HepG2 (cell line): Measurements from ENCODE around the gene LGI4. TPM values are rescaled to one million over a fixed set of nuclear protein-coding genes. Genes with fewer than 3 reads are reported as not detected.

Source experiments
- ATAC-seq: fragments of 200-7000 bp; cut with Tn5 transposase; 3 replicates; pipeline ENCODE4 v1.9.1; 2020; ENCODE audit warnings: mild to moderate bottlenecking, moderate library complexity
- BruUV-seq: library from RNA; stranded (reverse); fragments of 400-500 nt; replicated peaks from 2 replicates; lab custom pipeline; 2021; lab: Mats Ljungman, UMichigan
- CTCF ChIA-PET: fragments of 300-600 bp; formaldehyde crosslinking; extraction: SDS; loops from one replicate; lab custom pipeline; 2021; ENCODE audit warnings: low total read pairs, inconsistent platforms, low intra/inter-chr PET ratio; lab: Yijun Ruan, JAX
- POLR2A ChIA-PET: fragments of 350-600 bp; sonication (Branson Sonifier 250); formaldehyde crosslinking; loops from one replicate; lab custom pipeline; 2020; ENCODE audit warnings: antibody characterized with exemption, inconsistent platforms; lab: Yijun Ruan, JAX
- DNase-seq: peaks from one replicate; pipeline ENCODE4 v3.0.0-alpha.2; 2015; ENCODE audit warnings: low spot score
- FAIRE-seq: peaks from 3 replicates; lab custom pipeline; 2011; peaks lifted over from hg19 to GRCh38; lab: Jason Lieb, UNC
- H2AFZ ChIP-seq: one replicate; pipeline ENCODE4 v1.6.1; 2011; ENCODE audit warnings: low read length, inconsistent platforms
- H3K27ac ChIP-seq: fragments of 300-600 bp; 3 replicates; pipeline ENCODE4 v1.8.0; 2011; ENCODE audit warnings: mixed run types, mild to moderate bottlenecking, mixed read lengths, low read length, inconsistent platforms; ENCODE audit not compliant: insufficient read depth; ENCODE audit errors: extremely low read length
- H3K27me3 ChIP-seq, 2 experiments: fragments of 200-600 bp in 1 of 2; 2 replicates in 1 of 2; 3 replicates in 1 of 2; pipeline versions ENCODE4 v1.6.0 to v1.8.0; 2011; ENCODE audit warnings: low read length in 2 of 2, mild to moderate bottlenecking in 2 of 2, moderate library complexity in 2 of 2, inconsistent platforms in 1 of 2; ENCODE audit not compliant: insufficient read depth in 2 of 2, control insufficient read depth in 1 of 2
- H3K36me3 ChIP-seq, 2 experiments: fragments of 200-600 bp in 1 of 2; replicated peaks in 1 of 2; 2 replicates in 1 of 2; 3 replicates in 1 of 2; pipeline versions ENCODE4 v1.5.1 to v1.8.0; 2011; ENCODE audit warnings: low read length in 2 of 2, inconsistent platforms in 1 of 2; ENCODE audit not compliant: insufficient read depth in 2 of 2, control insufficient read depth in 1 of 2
- H3K4me1 ChIP-seq: 2 replicates; pipeline ENCODE4 v1.5.1; 2012; ENCODE audit warnings: low read length, inconsistent platforms; ENCODE audit not compliant: insufficient read depth
- H3K4me2 ChIP-seq: 2 replicates; pipeline ENCODE4 v1.6.0; 2011; ENCODE audit warnings: low read depth, low read length, inconsistent platforms
- H3K4me3 ChIP-seq, 3 experiments: fragments of 200-600 bp in 1 of 3; sonication (generic), shearing (Covaris generic) in 1 of 3; replicated peaks in 1 of 3; 2 replicates each; pipeline ENCODE4 v1.5.1; 2011 to 2016; ENCODE audit warnings: low read length in 3 of 3, inconsistent platforms in 2 of 3, low read depth in 2 of 3, mild to moderate bottlenecking in 2 of 3, control low read depth in 1 of 3, mixed read lengths in 1 of 3; ENCODE audit not compliant: insufficient read depth in 1 of 3
- H3K79me2 ChIP-seq: one replicate; pipeline ENCODE4 v1.6.1; 2011; ENCODE audit warnings: low read length, inconsistent platforms; ENCODE audit not compliant: insufficient read depth
- H3K9ac ChIP-seq: 2 replicates; pipeline ENCODE4 v1.6.0; 2011; ENCODE audit warnings: mild to moderate bottlenecking, low read depth, low read length, inconsistent platforms; ENCODE audit not compliant: insufficient read depth
- H3K9me3 ChIP-seq: 2 replicates; pipeline ENCODE4 v1.5.1; 2012; ENCODE audit warnings: mild to moderate bottlenecking, low read length
- H4K20me1 ChIP-seq: 2 replicates; pipeline ENCODE4 v1.6.0; 2011; ENCODE audit warnings: inconsistent platforms, mild to moderate bottlenecking, low read length, moderate library complexity; ENCODE audit not compliant: insufficient read depth
- BCL6 ChIP-seq: IDR thresholded peaks from 2 replicates; pipeline ENCODE4 v1.6.1; 2016; ENCODE audit warnings: missing genetic modification reagents, missing compliant biosample characterization
- HNF4G ChIP-seq, 2 experiments: sonication (generic) in 1 of 2; formaldehyde crosslinking in 1 of 2; IDR thresholded peaks; 2 replicates each; pipeline versions ENCODE4 v1.4.0 to v1.6.1; 2011 to 2020; ENCODE audit warnings: borderline replicate concordance in 2 of 2, low read depth in 2 of 2, mild to moderate bottlenecking in 2 of 2, low read length in 1 of 2, missing genetic modification reagents in 1 of 2, moderate library complexity in 1 of 2
- TBX3 ChIP-seq: fragments of 450-650 bp; IDR thresholded peaks from 2 replicates; pipeline ENCODE4 v1.6.1; 2017; ENCODE audit warnings: antibody characterized with exemption, mild to moderate bottlenecking, inconsistent platforms, borderline replicate concordance
- TEAD3 ChIP-seq: optimal IDR thresholded peaks from 2 replicates; pipeline ENCODE3; 2016; ENCODE audit warnings: borderline replicate concordance
- ZFP37 ChIP-seq: sonication (generic); formaldehyde crosslinking; IDR thresholded peaks from 2 replicates; pipeline ENCODE4 v1.4.0; 2020; ENCODE audit warnings: missing genetic modification reagents, borderline replicate concordance
- ZNF570 ChIP-seq: sonication (generic); formaldehyde crosslinking; IDR thresholded peaks from 2 replicates; pipeline ENCODE4 v1.4.0; 2020; ENCODE audit warnings: mild to moderate bottlenecking, missing genetic modification reagents, borderline replicate concordance
- WGBS: methylation state at CpG from one replicate; pipeline ENCODE4 v1.1.6; 2017; ENCODE audit warnings: low lambda C conversion rate; 5-methylcytosine and 5-hydroxymethylcytosine counted together
- in situ Hi-C: cut with HindIII; loops from 2 replicates; pipeline ENCODE4 v1.10.0; 2017; ENCODE audit warnings: low pct_unique_long_range_greater_than_20kb; ENCODE audit not compliant: extremely low pct_ligation_motif_present
- intact Hi-C: fragments of 100-400 bp; cut with micrococcal nuclease; formaldehyde crosslinking; loops from one replicate; pipeline ENCODE4 v1.10.0; 2022; ENCODE audit not compliant: unreplicated experiment
- polyA plus RNA-seq, 8 experiments: library from polyadenylated mRNA; depleted of rRNA in 3 of 8; stranded (reverse) in 7 of 8; unstranded in 1 of 8; fragments of >200 nt; fragmentation: Illumina TruSeq in 4 of 8; extraction: Trizol in 4 of 8; gene quantifications; 2 replicates each; pipeline versions ENCODE4 v1.2.1 to v1.2.3, GENCODE V29; 2011 to 2016; ENCODE audit warnings: low read depth in 4 of 8, missing spikeins in 1 of 8, mixed read lengths in 1 of 8; ENCODE audit not compliant: insufficient read depth in 1 of 8
- total RNA-seq, 5 experiments: library from RNA; depleted of rRNA; stranded (reverse); fragments of >200 nt; fragmentation: Illumina TruSeq; extraction: Trizol; gene quantifications; 2 replicates each; pipeline ENCODE4 v1.2.3, GENCODE V29; 2016; ENCODE audit warnings: low read depth in 1 of 5
- TF ChIP-seq, protein P1 (sequence below): sonication (generic); formaldehyde crosslinking; IDR thresholded peaks from 2 replicates; pipeline ENCODE4 v1.8.0; 2022; ENCODE audit warnings: mild to moderate bottlenecking, missing genetic modification reagents, borderline replicate concordance
- TF ChIP-seq, protein P2 (sequence below), 2 experiments: sonication (generic) in 1 of 2; formaldehyde crosslinking in 1 of 2; IDR thresholded peaks; 2 replicates each; pipeline versions ENCODE4 v1.5.1 to v1.6.1; 2011 to 2020; ENCODE audit warnings: borderline replicate concordance in 1 of 2, low read depth in 1 of 2, low read length in 1 of 2, mild to moderate bottlenecking in 1 of 2, missing genetic modification reagents in 1 of 2, moderate library complexity in 1 of 2
- TF ChIP-seq, protein P3 (sequence below): sonication (generic); formaldehyde crosslinking; IDR thresholded peaks from 2 replicates; pipeline ENCODE4 v1.5.0; 2020; ENCODE audit warnings: missing genetic modification reagents, mild to moderate bottlenecking, borderline replicate concordance
- TF ChIP-seq, protein P4 (sequence below): sonication (generic); formaldehyde crosslinking; IDR thresholded peaks from 2 replicates; pipeline ENCODE4 v1.5.1; 2020; ENCODE audit warnings: mild to moderate bottlenecking, missing genetic modification reagents, moderate library complexity

The LGI4 gene
- total and polyA plus RNA-seq, 2 of the 13 experiments (the other 11 are each of a cell fraction or from before 2014, with no cell fraction given), result 2.8 TPM; not detected in 1

DNA sequence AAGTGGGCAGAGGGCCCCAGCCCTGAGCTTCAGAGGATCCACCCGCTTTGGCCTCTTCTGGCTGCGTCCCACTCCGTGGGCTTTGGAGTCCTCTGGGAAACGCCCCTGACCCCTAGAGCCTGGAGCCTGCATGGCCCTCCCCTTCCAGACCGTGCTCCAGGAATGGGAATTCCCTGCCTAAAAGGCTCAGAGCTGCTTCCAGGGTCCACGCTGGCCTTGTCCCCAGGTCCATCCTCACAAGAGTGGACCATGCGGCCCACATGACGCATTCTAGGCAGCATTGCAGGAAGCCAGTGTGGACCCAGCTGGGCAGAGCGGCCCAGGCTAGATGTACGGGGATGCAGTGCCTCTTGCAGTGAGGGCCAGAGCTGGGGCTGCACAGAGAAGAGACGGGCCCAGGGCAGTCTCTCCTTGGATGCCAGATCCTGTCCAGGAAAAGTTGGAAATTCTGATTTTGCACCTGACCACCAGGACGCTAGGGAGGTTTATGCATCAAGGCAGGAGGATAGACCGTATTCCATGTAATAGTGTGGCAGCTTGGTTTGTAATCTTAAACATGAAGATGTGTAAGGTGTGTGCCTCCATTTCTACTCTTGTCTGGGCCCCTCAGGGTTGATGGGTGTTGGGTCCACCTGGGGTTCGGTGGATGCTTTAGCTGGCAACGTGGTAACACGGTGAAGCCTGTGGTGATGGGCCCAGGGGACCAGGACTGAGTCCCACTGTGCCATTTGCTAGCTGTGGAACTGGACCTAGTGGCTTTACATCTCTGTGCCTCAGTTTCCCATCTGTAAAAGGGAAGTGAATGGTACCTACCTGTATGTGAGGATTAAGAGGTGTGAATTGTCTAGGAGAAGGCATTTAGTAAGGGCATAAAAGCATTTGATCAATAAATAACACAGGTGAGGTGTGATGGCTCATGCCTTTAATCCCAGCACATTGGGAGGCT, 34.0 kb downstream of the LGI4 start:
- Histone ChIP-seq H3K9ac (no peak overlapping the region), H2AFZ (no peak overlapping the region), H3K9me3 (no peaks in the 10 kb centered on the region), H3K79me2 (no peaks in the 10 kb centered on the region), H4K20me1 (no peaks in the 10 kb centered on the region), H3K4me2 (peak overlapping the region; percentile 45; the same call in 1 of the 2 replicates), H3K27me3 (peaks cover 0 to 4% of the 10 kb centered on the region in 2 experiments; a peak in 1 of 5 replicates), H3K36me3 (no peaks in the 10 kb centered on the region), H3K4me1 (peaks cover 41% of the 10 kb centered on the region), H3K4me3 (peak overlapping the region in 1 of 3 experiments; percentile 17; a peak in 1 of 6 replicates), H3K27ac (no peak overlapping the region)
- 21% methylated on average over 9 of the region's 16 CpGs for WGBS
- FAIRE-seq (no peak), DNase-seq (no peak), ATAC-seq (peak; percentile 58)
- CTCF ChIA-PET, result no interaction called here
- intact Hi-C loops, result loop anchor here (2.0 kb wide), 1 partner anchor 58 kb away; no protein-coding TSS in a partner anchor
- BruUV-seq, result no TSS peak
- in situ Hi-C loops, result no loop called here
- POLR2A ChIA-PET, result no interaction called here
- TF ChIP-seq, protein P1, sequence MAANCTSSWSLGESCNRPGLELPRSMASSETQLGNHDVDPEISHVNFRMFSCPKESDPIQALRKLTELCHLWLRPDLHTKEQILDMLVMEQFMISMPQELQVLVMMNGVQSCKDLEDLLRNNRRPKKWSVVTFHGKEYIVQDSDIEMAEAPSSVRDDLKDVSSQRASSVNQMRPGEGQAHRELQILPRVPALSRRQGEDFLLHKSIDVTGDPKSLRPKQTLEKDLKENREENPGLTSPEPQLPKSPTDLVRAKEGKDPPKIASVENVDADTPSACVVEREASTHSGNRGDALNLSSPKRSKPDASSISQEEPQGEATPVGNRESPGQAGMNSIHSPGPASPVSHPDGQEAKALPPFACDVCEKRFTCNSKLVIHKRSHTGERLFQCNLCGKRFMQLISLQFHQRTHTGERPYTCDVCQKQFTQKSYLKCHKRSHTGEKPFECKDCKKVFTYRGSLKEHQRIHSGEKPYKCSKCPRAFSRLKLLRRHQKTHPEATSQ, result no peak
- TF ChIP-seq, protein P2, sequence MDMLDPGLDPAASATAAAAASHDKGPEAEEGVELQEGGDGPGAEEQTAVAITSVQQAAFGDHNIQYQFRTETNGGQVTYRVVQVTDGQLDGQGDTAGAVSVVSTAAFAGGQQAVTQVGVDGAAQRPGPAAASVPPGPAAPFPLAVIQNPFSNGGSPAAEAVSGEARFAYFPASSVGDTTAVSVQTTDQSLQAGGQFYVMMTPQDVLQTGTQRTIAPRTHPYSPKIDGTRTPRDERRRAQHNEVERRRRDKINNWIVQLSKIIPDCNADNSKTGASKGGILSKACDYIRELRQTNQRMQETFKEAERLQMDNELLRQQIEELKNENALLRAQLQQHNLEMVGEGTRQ (IDR thresholded peaks at IDR 0.05; ENCODE audit: low read depth, low read length), result no peak
- TF ChIP-seq, protein P2 (CRISPR knock-in tag; IDR thresholded peaks at IDR 0.05; ENCODE audit: borderline replicate concordance), result peak; percentile 26; the same call in 1 of the 2 replicates
- TF ChIP-seq, protein P3, sequence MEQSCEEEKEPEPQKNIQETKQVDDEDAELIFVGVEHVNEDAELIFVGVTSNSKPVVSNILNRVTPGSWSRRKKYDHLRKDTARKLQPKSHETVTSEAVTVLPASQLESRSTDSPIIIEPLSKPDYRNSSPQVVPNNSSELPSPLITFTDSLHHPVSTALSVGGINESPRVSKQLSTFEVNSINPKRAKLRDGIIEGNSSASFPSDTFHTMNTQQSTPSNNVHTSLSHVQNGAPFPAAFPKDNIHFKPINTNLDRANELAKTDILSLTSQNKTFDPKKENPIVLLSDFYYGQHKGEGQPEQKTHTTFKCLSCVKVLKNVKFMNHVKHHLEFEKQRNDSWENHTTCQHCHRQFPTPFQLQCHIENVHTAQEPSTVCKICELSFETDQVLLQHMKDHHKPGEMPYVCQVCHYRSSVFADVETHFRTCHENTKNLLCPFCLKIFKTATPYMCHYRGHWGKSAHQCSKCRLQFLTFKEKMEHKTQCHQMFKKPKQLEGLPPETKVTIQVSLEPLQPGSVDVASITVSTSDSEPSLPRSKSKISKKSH, result peak; percentile 53; the same call in 1 of the 2 replicates
- TF ChIP-seq HNF4G (IDR thresholded peaks at IDR 0.05; ENCODE audit: borderline replicate concordance, low read depth, low read length) (no peak), HNF4G (CRISPR knock-in tag; IDR thresholded peaks at IDR 0.05; ENCODE audit: borderline replicate concordance, low read depth) (peak; percentile 23; the same call in 1 of the 2 replicates), BCL6 (CRISPR knock-in tag) (peak; percentile 47), TBX3 (no peak), ZNF570 (CRISPR knock-in tag) (no peak), ZFP37 (CRISPR knock-in tag) (0 out of 2 replicates have a peak, but pooled peaks have one; percentile 58), TEAD3 (CRISPR knock-in tag) (peak; percentile 45)
- TF ChIP-seq, protein P4, sequence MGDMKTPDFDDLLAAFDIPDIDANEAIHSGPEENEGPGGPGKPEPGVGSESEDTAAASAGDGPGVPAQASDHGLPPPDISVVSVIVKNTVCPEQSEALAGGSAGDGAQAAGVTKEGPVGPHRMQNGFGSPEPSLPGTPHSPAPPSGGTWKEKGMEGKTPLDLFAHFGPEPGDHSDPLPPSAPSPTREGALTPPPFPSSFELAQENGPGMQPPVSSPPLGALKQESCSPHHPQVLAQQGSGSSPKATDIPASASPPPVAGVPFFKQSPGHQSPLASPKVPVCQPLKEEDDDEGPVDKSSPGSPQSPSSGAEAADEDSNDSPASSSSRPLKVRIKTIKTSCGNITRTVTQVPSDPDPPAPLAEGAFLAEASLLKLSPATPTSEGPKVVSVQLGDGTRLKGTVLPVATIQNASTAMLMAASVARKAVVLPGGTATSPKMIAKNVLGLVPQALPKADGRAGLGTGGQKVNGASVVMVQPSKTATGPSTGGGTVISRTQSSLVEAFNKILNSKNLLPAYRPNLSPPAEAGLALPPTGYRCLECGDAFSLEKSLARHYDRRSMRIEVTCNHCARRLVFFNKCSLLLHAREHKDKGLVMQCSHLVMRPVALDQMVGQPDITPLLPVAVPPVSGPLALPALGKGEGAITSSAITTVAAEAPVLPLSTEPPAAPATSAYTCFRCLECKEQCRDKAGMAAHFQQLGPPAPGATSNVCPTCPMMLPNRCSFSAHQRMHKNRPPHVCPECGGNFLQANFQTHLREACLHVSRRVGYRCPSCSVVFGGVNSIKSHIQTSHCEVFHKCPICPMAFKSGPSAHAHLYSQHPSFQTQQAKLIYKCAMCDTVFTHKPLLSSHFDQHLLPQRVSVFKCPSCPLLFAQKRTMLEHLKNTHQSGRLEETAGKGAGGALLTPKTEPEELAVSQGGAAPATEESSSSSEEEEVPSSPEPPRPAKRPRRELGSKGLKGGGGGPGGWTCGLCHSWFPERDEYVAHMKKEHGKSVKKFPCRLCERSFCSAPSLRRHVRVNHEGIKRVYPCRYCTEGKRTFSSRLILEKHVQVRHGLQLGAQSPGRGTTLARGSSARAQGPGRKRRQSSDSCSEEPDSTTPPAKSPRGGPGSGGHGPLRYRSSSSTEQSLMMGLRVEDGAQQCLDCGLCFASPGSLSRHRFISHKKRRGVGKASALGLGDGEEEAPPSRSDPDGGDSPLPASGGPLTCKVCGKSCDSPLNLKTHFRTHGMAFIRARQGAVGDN (CRISPR knock-in tag), result peak; percentile 79
